HG02938 (cell line): ENCODE results near the gene PALLD.

Experiments used
- ATAC-seq: cut with Tn5 transposase; IDR thresholded peaks from one replicate; pipeline ENCODE4 v1.9.1; 2021; ENCODE audit warnings: mild to moderate bottlenecking, moderate library complexity; ENCODE audit not compliant: unreplicated experiment

Gene PALLD

DNA sequence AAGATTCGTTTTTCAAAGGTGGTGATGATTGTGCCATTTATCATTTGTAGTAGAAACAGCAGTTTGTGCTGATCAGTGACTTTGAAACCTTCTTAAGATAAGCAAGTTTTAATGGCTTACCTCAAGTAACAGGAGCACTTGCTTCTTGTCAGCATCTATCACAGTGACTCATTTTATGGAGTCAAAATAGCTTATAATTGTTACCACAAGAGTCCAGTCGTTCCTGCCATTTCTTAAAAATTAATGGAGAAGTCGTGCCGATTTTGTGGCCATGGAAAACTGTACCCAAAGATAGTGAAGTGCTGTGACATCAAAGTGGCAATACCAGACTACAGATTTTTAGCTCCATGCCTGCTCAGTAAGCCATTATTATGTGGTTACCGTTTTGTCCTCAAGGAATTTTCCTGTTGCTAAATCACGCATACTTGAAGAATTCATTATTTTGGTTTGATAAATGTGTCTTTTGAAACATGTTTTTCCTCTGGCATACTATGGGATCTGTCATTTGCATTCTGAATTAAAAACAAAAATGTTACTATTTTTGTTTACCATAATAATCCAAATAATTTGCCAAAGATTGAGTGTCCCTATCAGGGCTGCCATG is 383.3 kb downstream of the PALLD start:
- ATAC-seq = no peak

DNA sequence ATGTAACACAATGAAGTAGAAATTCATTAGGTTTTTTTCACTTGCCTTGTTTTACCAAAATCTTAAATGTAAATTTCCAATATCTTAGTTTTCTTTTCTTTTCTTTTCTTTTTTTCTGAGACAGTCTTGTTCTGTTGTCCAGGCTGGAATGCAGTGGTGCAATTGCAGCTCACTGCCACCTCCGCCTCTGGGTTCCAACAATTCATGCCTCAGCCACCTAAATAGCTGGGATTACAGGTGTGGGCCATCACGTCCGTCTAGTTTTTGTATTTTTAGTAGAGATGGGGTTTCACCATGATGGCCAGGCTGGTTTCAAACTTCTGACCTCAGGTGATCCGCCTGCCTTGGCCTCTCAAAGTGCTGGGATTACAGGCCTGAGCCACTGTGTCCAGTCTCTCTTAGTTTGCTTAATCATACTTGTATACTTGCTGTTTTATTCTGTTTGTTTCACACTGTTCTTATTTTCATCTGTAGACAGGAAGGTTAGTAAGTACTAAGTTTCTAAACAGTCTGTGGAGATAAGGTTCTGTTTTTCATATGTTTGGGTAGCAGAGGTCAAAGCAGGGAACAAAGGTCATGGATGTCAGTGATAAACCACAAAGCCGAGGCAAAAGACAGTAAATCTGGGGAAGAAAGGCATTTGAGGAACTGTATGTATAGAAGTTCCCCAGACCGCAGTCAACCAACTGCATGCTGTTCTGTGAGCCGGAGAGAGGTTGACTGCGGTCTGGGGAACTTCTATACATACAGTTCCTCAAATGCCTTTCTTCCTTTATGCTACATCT is 384.2 kb downstream of the PALLD start:
- peak; percentile 66 for ATAC-seq

DNA sequence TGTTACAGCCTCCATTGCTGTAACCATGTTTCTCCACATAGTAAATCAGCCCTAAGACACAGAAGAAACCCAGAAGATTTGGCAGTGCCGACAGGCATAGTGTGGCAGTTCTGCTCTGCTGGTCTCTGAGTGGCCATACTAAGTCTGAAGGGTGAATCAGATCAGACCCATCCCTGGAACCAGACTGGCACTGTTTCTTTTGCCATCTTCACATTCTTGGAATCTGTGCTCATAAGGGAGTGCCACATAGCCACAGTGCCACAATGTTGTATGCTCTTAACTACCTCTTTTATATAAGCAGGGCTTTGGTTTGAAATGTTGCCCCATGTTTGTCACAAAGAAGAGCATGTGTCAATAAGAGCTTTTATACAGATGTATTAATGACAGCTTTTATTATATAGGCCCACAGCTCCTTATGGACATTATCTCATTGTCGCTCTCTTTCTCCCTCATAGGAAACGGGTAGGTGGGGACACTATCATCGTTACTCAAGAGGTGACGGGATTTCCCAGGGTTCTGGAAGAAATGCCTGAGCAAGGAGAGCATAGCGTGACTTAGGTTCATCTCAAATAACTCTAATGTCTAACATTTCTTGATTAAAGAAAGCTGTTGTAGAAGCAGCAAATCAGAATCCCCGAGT is 385.0 kb downstream of the PALLD start:
- ATAC-seq = peak; percentile 19

DNA sequence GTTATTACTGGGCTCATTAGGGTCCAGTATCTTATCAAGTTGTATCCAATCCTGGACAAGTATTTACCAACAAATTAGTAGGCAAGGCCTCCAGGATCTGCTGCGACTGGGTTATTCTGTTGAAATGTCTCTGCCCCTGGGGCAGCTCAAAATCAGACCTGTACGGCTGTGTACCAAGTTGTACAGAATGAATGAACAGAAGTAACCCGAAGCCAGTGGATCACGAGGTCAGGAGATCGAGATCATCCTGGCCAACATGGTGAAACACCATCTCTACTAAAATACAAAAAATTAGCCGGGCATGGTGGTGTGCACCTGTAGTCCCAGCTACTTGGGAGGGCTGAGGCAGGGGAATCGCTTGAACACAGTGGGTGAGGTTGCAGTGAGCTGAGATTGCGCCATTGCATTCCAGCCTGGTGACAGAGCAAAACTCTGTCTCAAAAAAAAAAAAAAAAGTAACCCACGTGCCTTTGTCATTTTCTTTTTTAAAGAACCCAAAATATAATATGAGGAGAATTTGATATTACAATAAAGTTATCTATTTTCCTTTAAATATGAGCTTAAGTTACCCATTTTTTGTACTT is 385.9 kb downstream of the PALLD start:
- ATAC-seq = no peak

GRCh38 chr4:168883513-168883912 is 386.7 kb downstream of the PALLD start:
- no peak for ATAC-seq

- no peak for ATAC-seq
These were observed 387.6 kb downstream of the PALLD start for GRCh38 chr4:168884251-168885124.

DNA sequence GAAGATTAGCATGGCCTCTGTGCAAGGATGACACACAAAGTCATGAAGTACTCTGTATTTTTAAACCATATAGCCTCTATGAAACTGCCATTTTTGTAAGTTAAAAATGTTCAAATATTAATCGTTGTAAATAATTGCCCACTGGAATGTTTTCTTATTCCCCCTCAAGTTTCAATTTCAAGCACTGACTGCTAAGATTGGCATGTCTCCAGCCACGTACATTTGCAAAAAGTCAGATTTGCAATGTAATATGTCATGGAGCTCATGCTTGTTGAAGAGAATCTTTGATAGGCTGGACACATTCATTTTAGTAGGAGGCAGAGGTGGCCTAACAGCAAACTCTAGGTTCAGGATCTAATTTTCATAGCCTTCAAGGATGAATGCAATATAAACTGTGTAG is 388.5 kb downstream of the PALLD start:
- no peak for ATAC-seq

DNA sequence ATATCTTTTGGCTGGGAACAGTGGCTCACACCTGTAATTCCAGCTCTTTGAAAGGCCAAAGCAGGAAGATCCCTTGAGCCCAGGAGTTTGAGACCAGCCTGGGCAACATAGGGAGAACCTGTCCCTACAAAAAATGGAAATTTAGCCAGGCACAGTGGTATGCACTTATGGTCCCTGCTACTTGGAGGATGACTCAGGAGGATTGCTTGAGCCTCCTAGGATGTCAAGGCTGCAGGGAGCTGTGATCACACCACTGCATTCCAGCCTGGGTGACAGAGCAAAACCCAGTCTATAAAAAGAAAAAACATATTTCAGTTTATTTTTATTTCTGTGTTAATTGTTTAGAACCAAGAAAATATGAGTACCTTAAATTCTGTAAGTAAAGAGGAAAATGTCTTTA is 389.5 kb downstream of the PALLD start:
- ATAC-seq = no peak

DNA sequence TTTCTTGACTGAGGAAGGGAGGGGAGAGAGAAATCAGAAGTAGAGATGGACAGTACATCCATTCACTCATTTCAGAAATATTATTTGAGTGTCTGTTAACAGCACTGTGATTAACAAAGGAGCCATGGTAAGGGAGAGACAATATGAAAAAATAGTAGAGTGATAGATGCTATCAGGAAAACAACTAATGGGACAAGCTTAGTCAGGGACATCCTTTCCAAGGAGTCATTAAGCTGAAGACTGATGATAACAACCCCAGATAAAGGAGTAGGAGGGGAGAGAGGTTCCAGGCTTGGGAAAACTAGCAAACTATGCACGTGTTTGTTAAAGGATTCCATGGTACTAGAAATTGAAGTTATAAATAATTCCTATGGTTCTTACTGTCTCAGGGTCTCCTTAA is 391.0 kb downstream of the PALLD start:
- ATAC-seq = no peak

DNA sequence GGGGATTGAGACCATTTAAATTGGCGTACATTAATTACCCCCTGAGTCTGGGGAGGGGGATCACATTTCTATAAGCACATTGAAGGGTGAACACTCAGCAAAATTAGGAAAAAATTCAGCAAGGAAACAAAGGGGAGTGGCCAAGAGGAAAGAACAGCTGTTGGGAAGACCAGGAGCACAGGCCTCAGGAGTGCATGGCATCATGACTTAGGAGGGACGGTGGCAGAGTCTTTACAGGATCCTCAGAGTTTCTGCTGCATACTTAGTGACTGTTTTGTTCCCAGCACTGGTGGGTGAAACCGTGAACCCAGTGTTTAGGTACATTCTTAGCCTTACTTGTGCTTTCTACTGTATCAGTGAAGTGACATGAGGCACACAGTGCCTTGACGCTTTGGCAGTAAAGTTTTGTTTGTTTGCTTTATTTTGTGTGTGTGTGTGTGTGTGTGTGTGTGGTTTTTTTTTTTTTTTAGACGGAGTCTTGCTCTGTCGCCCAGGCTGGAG is 391.9 kb downstream of the PALLD start:
- ATAC-seq = no peak

DNA sequence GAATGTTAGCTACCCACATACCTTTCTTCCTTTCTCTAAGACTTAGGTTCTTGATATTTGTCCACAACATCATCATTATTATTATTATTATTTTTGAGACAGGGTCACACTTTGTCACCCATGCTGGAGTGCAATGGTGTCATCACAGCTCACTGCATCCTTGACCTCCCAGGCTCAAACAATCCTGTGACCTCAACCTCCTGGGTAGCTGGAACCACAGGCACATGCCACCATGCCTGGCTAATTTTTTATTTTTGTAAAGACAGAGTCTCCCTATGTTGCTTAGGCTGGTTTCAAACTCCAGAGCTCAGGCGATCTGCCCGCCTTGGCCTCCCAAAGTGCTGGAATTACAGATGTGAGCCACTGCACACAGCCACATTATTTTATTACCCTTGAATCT is 394.2 kb downstream of the PALLD start:
- no peak for ATAC-seq

DNA sequence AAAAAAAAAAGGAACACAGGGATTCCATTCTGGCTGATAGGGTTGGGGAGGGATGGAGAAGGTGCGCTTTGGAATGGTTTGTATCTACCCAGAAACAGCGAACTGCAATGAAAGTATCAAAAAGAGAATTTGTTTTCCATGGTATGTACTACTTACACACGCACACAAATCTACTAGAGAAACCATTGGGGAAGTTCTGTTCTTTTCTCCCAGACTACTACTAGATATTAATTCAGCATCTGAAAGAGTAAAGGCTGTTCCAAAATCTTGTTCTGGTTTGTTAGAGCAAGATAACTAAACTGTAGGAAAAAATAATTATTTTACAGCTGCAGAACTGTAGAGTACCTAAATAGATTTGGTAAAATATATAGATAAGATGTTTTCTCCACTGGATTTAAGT is 394.8 kb downstream of the PALLD start:
- no peak for ATAC-seq

DNA sequence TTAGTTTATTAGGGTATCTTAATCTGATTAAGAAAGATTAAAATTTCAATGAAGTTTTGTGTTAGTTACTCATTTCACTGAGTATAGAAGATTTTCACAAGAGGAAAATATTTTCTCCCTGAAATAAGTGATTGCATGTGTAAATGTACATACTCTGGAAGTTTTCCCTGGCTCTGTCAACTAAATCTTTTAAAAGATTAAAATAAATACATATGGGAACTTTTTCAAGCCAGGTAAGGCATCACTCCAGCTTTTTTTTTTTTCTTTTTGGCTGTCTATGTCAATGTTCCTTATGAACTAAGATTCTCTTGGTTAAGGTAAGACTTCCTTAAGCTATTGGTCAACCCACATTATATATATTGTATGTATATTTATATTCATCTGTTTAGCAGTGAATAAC is 395.6 kb downstream of the PALLD start:
- no peak for ATAC-seq

- ATAC-seq = no peak
These were observed 396.4 kb downstream of the PALLD start for GRCh38 chr4:168893205-168893604.

GRCh38 chr4:168893807-168894206 is 397.0 kb downstream of the PALLD start:
- ATAC-seq = no peak

DNA sequence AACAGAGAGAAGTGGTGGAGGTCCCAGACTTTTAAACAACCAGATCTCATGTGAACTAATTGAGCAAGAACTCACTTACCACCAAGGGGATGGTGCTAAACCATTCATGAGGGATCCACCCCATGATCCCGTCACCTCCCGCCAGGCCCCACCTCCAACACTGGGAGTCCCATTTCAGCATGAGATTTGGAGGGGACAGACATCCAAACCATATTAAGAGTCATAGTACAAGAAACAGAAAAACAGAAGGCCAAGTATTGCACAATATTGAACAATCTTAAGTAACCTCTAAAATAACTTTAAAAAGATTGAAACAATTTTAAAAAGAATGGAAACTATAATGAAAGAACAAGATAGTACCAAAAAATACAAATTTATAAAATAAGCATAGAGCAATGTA is 403.2 kb downstream of the PALLD start:
- no peak for ATAC-seq

DNA sequence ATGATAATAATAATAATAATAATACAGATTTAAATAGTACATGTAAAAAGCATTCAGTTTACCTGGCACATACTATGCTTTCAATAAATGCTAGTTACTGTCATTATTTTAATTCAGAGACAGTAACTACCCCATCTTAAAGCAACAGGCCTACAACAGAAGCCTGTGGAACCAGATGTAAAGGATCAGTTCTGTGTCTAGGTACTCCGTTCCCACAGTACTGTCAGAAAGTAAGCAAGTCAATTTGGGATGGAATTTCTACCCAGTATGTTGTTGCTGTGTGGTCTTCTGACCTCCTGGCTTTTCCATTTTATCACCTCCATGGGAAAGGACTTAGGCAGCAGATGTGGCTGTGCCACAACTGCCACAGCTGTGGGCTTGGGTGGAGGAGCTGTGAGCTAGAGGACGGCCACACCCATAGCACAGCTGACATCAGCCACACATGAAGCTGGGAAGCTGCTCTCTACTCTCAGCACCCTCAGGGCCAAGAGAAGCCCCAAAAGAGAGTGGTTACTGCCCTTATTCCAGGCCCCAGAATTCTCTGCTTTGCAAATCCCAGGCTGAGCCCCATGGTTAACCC is 410.4 kb downstream of the PALLD start:
- no peak for ATAC-seq

GRCh38 chr4:168908093-168908492 is 411.2 kb downstream of the PALLD start:
- ATAC-seq = no peak

DNA sequence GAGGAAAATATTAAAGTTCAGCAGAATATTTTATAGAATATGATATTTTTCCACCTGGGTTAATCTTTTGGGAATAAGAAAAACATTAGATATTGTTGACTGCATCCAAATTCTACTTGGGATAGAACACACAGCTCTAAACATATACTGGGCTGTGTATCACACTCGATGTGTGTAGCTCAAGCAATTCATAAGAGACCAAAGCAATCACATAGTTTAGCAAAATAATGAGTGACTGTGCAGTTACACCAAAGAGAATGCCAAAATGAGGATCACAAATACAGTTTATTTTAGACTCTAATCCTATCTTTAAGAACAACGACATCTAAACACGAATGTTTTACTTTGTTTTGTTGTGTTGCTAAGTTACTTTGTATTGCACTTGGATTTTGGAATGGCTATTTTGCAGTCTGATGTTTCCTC is 412.0 kb downstream of the PALLD start:
- no peak for ATAC-seq

- ATAC-seq = no peak
These were observed 417.2 kb downstream of the PALLD start for GRCh38 chr4:168914095-168914494.
